HepG2 (cell line): ENCODE results near the gene RTCA.
"Not testable (repeated sequence)": the region's sequence is repeated elsewhere in the genome, so short reads cannot be mapped to it uniquely, and the experiment has no call there.

ENCODE experiments used
- EZH2 ChIP-seq: conservative IDR thresholded peaks from 2 replicates; pipeline ENCODE4 v1.6.1; 2012; ENCODE audit warnings: mild to moderate bottlenecking, low read depth, low read length, moderate library complexity
- RBAK ChIP-seq: sonication (generic); formaldehyde crosslinking; IDR thresholded peaks from 2 replicates; pipeline ENCODE4 v1.5.1; 2020; ENCODE audit warnings: mild to moderate bottlenecking, missing genetic modification reagents
- ZNF34 ChIP-seq: sonication (generic); formaldehyde crosslinking; IDR thresholded peaks from 2 replicates; pipeline ENCODE4 v1.4.0; 2020; ENCODE audit warnings: mild to moderate bottlenecking, missing genetic modification reagents, borderline replicate concordance

- not testable (repeated sequence) for TF ChIP-seq RBAK (CRISPR knock-in tag); EZH2; ZNF34 (CRISPR knock-in tag)
Measured at GRCh38 chr1:100331146-100331545, 65.1 kb downstream of the RTCA start.
